Fibroblast of skin of left biceps (primary cell): ENCODE results near the gene CDX1.

Experiments
- DNase-seq, 2 experiments: peaks; one replicate each; pipeline ENCODE4 v3.0.0-alpha.2; 2013; ENCODE audit warnings: low read depth in 2 of 2

Gene CDX1

GRCh38 chr5:150184006-150184405, 17.4 kb downstream of the CDX1 start:
- no peak for DNase-seq

GRCh38 chr5:150184990-150185912, 18.7 kb downstream of the CDX1 start:
- DNase-seq, result no peak

DNA sequence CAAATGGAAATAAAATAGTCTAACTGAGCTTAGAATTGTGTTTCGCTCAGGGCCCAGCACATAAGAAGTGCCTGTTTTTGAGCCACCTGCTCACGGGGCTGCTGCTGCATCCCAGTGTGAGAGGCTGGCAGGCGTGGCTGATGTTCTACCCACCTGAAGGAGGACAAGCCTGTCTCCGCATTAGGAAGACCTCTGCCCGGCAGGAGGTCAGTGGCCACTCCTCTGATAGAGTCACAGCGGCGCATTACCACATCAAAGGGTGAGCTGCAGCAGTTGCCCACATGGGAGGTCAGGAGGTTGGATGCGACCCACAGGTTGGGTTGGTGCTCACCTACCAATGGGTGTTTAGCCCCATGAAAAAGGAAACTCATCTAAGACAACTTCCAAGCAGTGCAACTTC, 19.6 kb downstream of the CDX1 start:
- DNase-seq, result no peak

- DNase-seq, result no peak
Observed at GRCh38 chr5:150186897-150187296, 20.3 kb downstream of the CDX1 start.

DNA sequence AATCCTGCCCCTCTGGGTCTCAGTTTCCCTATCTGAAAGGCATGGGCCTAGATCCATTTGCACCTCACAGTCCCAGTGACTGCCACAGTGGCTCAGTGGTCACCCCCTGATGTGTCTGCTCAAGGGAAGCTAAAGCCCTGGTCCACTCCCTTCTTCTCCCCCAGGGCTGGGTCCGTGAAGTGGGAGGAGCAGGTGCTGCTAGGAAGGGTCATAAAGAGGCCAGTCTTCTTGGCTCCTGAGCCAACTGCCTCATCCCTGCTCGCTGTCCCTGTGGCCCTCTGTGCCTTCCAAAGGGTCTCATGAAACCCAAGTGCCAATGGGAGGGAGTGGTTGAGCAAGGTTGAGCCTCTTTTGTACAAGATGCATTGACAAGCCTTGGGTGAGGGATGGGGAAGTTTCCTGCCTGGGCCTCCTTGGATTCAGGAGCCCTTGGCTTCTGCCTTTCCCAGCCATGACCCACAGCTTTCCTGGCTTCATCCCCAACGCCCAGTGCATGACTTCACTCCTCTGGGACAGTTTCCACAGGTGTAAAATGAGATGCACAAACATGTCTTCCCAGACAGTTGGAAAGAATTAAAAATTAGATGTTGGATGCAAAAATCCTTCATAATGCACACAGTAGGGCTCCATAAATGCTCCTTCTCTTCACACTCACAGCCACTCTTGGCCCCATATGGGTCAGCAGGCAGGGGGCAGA, 21.7 kb downstream of the CDX1 start:
- DNase-seq, result no peak

DNA sequence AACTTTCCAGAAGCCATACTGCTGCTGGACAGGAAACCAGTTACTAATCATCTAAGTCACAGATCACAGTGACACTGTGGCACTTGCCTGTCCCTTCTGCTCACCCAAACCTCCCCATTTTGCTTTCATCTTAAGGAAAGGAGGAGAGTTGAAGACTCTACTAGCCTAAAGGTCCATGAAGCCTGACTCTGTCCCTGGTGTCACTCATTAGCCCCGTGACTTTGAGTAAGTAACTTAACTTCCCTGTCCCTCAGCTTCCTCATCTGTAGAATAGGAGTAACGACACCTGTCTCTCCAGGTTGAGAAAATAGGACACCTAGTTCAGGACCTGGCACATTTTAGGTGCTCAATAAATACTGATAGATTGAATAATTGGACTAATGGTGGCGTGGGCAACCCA, 22.7 kb downstream of the CDX1 start:
- no peak for DNase-seq

DNA sequence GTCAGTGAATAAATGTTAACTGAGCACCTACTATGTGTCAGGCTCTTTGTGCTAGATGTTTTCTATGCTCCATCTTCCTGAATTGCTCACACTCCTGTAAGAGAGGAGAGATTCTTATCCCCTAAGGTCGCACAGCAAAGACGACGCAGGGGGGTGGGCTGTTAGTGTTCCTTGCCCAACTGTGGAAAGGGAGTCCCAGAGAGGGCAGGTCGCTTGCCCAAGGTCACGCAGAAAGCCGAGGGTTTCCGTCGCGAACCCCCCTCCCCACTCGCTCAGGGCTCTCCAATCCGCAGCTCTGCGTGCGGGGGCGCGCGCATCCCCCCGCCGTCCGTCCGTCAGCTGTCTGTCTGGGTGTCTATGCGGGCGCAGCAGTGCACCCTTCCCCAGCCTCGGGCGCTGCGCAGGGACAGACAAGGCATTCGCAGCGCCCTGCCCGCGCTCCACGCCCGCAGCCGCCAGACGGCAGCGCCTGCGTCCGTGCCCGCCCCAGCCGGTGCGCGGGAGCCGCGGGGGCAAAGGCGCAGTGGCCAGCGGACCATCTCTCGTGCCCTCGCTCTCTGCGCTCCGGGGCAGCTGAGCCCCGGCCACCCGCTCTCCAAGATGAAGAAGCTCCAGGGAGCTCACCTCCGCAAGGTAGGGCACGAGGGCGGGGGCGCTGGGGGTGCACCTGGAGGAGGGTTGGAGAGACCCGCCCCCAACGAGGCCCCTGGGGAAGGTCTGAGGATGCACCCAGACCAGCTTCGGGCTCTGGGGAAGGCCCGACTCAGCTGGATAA, 23.3 kb downstream of the CDX1 start, which contains the start of gene SLC6A7:
Gene SLC6A7 (plus strand): TSS at position 335 of the 775 bp plus-strand sequence. CDS start 266 bp downstream, at position 601.
- DNase-seq, result no peak

GRCh38 chr5:150190503-150190979, 24.0 kb downstream of the CDX1 start:
- DNase-seq, result no peak

GRCh38 chr5:150190987-150191386, 24.4 kb downstream of the CDX1 start:
- no peak for DNase-seq

GRCh38 chr5:150192462-150192861, 25.9 kb downstream of the CDX1 start:
- DNase-seq, result no peak

DNA sequence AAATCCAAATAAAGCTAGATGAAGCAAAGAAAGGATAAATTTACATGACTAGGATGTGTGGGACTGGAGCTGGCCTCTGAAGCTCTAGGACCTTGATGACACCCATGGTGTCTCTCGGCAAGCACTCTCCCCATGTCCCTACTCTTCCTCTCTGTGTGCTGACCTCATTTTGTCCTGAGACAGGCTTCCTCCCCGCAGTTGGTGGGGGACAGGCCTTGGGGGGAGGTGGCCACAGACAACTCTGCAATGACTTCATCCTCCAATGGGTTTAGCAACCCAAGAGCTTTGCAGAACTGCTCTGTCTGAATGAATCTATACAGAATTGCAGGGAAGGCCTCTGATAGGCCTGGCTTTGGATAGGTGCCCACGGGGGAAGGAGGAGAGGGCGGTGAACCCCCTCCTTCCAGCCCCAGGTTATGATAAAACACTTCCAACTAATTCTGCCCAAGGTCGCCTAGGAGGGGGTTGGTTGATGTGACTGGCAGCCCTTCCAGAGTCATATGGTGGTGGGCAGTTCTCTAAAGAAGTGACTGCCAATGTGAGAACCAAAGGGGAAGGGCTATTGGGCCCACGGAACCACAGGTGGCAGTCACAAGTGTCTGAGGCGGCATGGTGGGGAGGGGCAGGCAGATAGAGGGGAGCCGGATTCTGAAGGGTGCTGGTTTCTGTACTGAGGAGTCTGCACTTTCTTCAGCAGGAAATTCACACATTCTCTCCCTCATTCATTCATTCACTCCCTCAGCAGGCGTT, 29.3 kb downstream of the CDX1 start:
- no peak for DNase-seq

GRCh38 chr5:150196514-150196913, 29.9 kb downstream of the CDX1 start:
- no peak for DNase-seq

DNA sequence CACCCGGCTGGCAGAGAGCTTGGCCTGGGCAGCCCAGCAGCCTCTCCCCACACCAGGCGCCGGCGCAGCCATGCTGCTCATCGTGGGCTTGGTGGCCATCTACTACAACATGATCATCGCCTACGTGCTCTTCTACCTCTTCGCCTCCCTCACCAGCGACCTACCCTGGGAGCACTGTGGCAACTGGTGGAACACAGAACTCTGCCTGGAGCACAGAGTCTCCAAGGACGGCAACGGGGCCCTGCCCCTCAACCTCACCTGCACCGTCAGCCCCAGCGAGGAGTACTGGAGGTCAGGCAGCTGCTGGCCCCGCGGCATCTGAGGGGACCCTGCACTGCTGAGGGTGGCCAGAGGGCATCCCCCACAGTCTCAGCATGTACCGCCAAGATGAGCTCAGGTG, 30.4 kb downstream of the CDX1 start:
- DNase-seq, result no peak

- DNase-seq, result no peak
Observed at GRCh38 chr5:150197476-150197875, 30.9 kb downstream of the CDX1 start.

DNA sequence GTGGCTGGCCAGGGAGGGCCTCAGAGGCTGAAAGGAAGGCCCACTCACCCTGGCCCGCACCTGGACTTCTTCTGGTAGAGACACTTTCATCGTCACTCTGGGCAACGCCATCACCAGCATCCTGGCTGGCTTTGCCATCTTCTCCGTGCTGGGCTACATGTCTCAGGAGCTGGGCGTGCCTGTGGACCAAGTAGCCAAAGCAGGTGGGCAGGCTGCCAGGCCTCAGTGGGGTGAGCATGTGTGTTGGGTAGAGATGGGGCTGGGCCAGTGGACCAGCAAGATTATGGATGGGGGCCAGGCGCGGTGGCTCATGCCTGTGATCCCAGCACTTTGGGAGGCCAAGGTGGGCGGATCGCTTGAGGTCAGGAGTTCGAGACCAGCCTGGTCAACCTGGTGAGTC, 35.9 kb downstream of the CDX1 start:
- DNase-seq, result no peak

- DNase-seq, result no peak
Observed at GRCh38 chr5:150203832-150204589, 37.4 kb downstream of the CDX1 start.

DNA sequence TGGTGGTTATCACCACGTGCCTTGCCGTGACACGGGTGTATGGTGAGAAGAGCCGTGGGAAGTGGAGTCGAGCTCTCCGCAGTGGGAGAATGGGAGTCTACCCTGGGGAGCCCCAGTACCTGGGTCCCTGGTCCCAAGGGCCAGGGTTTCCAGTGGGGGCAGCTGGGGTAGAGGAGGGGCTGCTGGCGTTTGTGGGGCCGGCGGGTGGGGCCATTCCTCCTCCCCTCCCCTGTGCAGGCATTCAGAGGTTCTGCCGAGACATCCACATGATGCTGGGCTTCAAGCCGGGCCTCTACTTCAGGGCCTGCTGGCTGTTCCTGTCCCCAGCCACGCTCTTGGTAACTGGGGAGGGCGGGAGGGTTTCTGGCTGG, 38.0 kb downstream of the CDX1 start:
- no peak for DNase-seq

- DNase-seq, result no peak
Observed at GRCh38 chr5:150206098-150206778, 39.7 kb downstream of the CDX1 start.

- no peak for DNase-seq
Observed at GRCh38 chr5:150206779-150207115, 40.2 kb downstream of the CDX1 start.
